GM23338 (cell line): ENCODE results near the gene ZNF165. TPM values are rescaled to one million over a fixed set of nuclear protein-coding genes. Genes with fewer than 3 reads are reported as not detected.
"Not testable (repeated sequence)": the region's sequence is repeated elsewhere in the genome, so short reads cannot be mapped to it uniquely, and the experiment has no call there.

Experiments used
- ATAC-seq: fragments of 200-7000 bp; cut with Tn5 transposase; 3 replicates; pipeline ENCODE4 v1.9.1; 2020
- DNase-seq: peaks from one replicate; pipeline ENCODE4 v3.0.0-alpha.2; 2015; ENCODE audit warnings: low spot score
- H2AFZ ChIP-seq: fragments of 200-600 bp; sonication (generic); 2 replicates; pipeline ENCODE4 v1.8.0; 2016; ENCODE audit warnings: antibody characterized with exemption, mild to moderate bottlenecking, moderate library complexity
- H3F3A ChIP-seq: fragments of 200-600 bp; sonication (generic); replicated peaks from 2 replicates; pipeline ENCODE4 v1.8.0; 2017; ENCODE audit warnings: antibody characterized with exemption, mixed run types, low read depth
- H3K27ac ChIP-seq: fragments of 200-600 bp; sonication (generic); 2 replicates; pipeline ENCODE4 v1.6.1; 2016; ENCODE audit warnings: low read depth
- H3K27me3 ChIP-seq: fragments of 200-600 bp; sonication (generic); 2 replicates; pipeline ENCODE4 v1.8.0; 2016; ENCODE audit warnings: mild to moderate bottlenecking, mixed run types, moderate library complexity; ENCODE audit not compliant: insufficient read depth
- H3K36me3 ChIP-seq: fragments of 200-600 bp; sonication (generic); 2 replicates; pipeline ENCODE4 v1.8.0; 2016; ENCODE audit warnings: mild to moderate bottlenecking; ENCODE audit not compliant: insufficient read depth
- H3K4me1 ChIP-seq: fragments of 200-600 bp; sonication (generic); 2 replicates; pipeline ENCODE4 v1.8.0; 2016; ENCODE audit warnings: mild to moderate bottlenecking, moderate library complexity; ENCODE audit not compliant: insufficient read depth
- H3K4me2 ChIP-seq: fragments of 200-600 bp; sonication (generic); 2 replicates; pipeline ENCODE4 v1.7.1; 2017; ENCODE audit warnings: mixed run types
- H3K4me3 ChIP-seq: fragments of 200-600 bp; sonication (generic); 2 replicates; pipeline ENCODE4 v1.6.1; 2016; ENCODE audit warnings: mixed run types
- H3K79me2 ChIP-seq: fragments of 200-600 bp; sonication (generic); replicated peaks from 2 replicates; pipeline ENCODE4 v1.8.0; 2017; ENCODE audit warnings: mild to moderate bottlenecking; ENCODE audit not compliant: insufficient read depth
- H3K9me2 ChIP-seq: fragments of 200-600 bp; sonication (generic); 2 replicates; pipeline ENCODE4 v1.8.0; 2017; ENCODE audit not compliant: insufficient read depth
- H4K20me1 ChIP-seq: fragments of 200-600 bp; sonication (generic); replicated peaks from 2 replicates; pipeline ENCODE4 v1.8.0; 2017; ENCODE audit warnings: mild to moderate bottlenecking; ENCODE audit not compliant: insufficient read depth
- H3K27ac Mint-ChIP-seq: 2 replicates; pipeline ENCODE4 v1.8.0; 2020; ENCODE audit warnings: inconsistent platforms, mild to moderate bottlenecking, moderate library complexity, mixed read lengths
- H3K27me3 Mint-ChIP-seq: 3 replicates; pipeline ENCODE4 v1.8.0; 2022; ENCODE audit warnings: low read depth, mild to moderate bottlenecking, moderate library complexity, mixed read lengths, inconsistent platforms; ENCODE audit not compliant: insufficient read depth, poor library complexity
- H3K36me3 Mint-ChIP-seq: 3 replicates; pipeline ENCODE4 v1.8.0; 2021; ENCODE audit warnings: low read depth, mild to moderate bottlenecking, inconsistent platforms, moderate library complexity, mixed read lengths
- H3K4me1 Mint-ChIP-seq: 3 replicates; pipeline ENCODE4 v1.8.0; 2020; ENCODE audit warnings: mild to moderate bottlenecking, inconsistent platforms, mixed read lengths
- H3K4me3 Mint-ChIP-seq: 3 replicates; pipeline ENCODE4 v1.8.0; 2021; ENCODE audit warnings: moderate library complexity, mild to moderate bottlenecking, inconsistent platforms, mixed read lengths
- H3K9me3 Mint-ChIP-seq: 3 replicates; pipeline ENCODE4 v1.8.0; 2020; ENCODE audit warnings: moderate library complexity, mild to moderate bottlenecking, inconsistent platforms, mixed read lengths
- ETS1 ChIP-seq: IDR thresholded peaks from 2 replicates; pipeline ENCODE4 v1.6.1; 2016; ENCODE audit warnings: antibody characterized with exemption
- NANOG ChIP-seq: IDR thresholded peaks from 2 replicates; pipeline ENCODE4 v1.6.1; 2016; ENCODE audit warnings: antibody characterized with exemption, borderline replicate concordance
- POLR2AphosphoS5 ChIP-seq: IDR thresholded peaks from 2 replicates; pipeline ENCODE4 v1.6.1; 2016; ENCODE audit warnings: antibody characterized with exemption, low read depth
- polyA plus RNA-seq: library from polyadenylated mRNA; unstranded; fragments of >200 nt; fragmentation: Nextera tagmentation; extraction: Ambion mirVana; gene quantifications from 2 replicates; pipeline ENCODE4 v1.2.1, GENCODE V29; 2016
- total RNA-seq: library from RNA; depleted of rRNA; stranded (reverse); fragments of >200 nt; shearing (Covaris generic); gene quantifications from 2 replicates; pipeline ENCODE4 v1.2.3, GENCODE V29; 2014
- TF ChIP-seq, protein P1 (sequence below), 2 experiments: fragments of 200-600 bp in 1 of 2; sonication (generic) in 1 of 2; conservative IDR thresholded peaks; 2 replicates each; pipeline versions ENCODE4 v1.5.1 to v1.6.1; 2016 to 2017; ENCODE audit warnings: antibody characterized with exemption in 2 of 2, low read depth in 2 of 2, mild to moderate bottlenecking in 2 of 2, moderate library complexity in 1 of 2

The ZNF165 gene
- total and polyA plus RNA-seq, 2 experiments from 2014 or later: 5.5 to 8.9 TPM

- H3K4me2 ChIP-seq, DNase-seq, H3K27ac Mint-ChIP-seq, H3K27ac ChIP-seq, H3K36me3 ChIP-seq, H3F3A ChIP-seq, H3K79me2 ChIP-seq, H3K4me1 ChIP-seq, H3K9me2 ChIP-seq, H3K4me1 Mint-ChIP-seq, ATAC-seq, H3K4me3 ChIP-seq, H3K4me3 Mint-ChIP-seq, H2AFZ ChIP-seq, H4K20me1 ChIP-seq, H3K36me3 Mint-ChIP-seq: not testable (repeated sequence)
- H3K9me3 Mint-ChIP-seq: peaks cover 16% of the 10 kb centered on the region; the same call in 2 of the 3 replicates
- H3K27me3 ChIP-seq: peaks cover 16% of the 10 kb centered on the region; the same call in 1 of the 2 replicates
- H3K27me3 Mint-ChIP-seq: peaks cover 13% of the 10 kb centered on the region
Observed at GRCh38 chr6:28102222-28102621, 21.9 kb downstream of the ZNF165 start.

DNA sequence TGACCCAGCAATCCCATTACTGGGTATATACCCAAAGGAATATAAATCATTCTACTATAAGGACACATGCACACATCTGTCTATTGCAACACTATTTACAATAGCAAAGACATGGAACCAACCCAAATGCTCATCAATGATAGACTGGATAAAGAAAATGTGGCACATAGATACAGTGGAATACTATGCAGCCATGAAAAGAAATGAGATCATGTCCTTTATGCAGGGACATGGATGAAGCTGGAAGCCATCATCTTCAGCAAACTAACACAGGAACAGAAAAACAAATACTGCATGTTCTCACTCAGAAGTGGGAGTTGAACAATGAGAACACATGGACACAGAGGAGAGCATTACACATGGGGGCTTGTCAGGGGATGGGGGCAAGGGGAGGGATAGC, 22.3 kb downstream of the ZNF165 start:
- H3K27ac ChIP-seq, H3K36me3 ChIP-seq, H3K79me2 ChIP-seq, H3K4me3 Mint-ChIP-seq, H3K4me1 ChIP-seq, H4K20me1 ChIP-seq, H3K27ac Mint-ChIP-seq, ATAC-seq, H3K4me1 Mint-ChIP-seq, H3K4me3 ChIP-seq, H3K4me2 ChIP-seq, H3K36me3 Mint-ChIP-seq, H2AFZ ChIP-seq, DNase-seq, H3K9me2 ChIP-seq, H3F3A ChIP-seq: not testable (repeated sequence)
- Mint-ChIP-seq H3K9me3 (peaks cover 11% of the 10 kb centered on the region; the same call in 2 of the 3 replicates), H3K27me3 (peaks cover 13% of the 10 kb centered on the region)
- peaks cover 16% of the 10 kb centered on the region; the same call in 1 of the 2 replicates for H3K27me3 ChIP-seq

DNA sequence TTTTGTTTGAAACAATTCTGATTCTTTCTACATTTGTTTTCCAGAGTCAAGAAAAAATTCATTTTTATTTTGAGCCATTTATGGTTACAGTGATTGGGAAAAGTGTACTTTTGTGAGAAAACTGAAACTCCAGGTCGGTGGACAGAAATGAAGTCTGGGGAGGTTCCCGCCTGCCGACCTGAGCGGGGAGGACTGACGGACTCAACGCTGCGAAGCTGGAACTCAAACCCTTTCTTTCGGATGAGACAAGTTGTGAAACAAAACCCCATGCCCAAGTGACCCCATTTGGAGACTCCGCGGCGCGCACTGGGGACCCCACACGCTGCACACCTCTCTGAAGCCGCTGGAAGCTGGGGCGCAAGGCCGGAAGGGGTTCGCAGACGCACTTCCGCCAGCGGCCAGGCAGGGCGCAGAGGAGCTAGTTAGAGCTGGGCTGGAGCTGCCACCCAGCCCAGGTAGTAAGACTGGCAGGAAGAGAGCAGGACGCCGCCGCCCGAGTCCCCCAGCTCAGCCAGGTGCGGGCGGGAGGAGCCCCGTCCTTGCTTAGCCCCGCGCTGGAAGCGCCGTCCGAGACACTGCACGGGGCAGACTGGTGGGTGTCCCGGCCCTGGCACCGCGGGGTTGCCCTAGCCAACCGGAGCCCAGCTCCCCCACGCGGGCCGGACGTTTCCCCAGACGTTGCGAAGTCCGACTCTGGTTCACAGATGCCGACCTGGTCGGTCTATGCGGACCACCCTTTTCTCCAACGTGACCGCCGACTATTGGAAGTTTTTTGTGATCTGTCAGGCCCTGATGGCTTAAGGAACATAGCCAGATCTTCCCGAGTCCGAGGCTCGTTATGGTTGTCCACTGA, 24.2 kb downstream of the ZNF165 start:
- Histone ChIP-seq H3F3A (no peaks in the 10 kb centered on the region), H3K27ac (no peak overlapping the region), H4K20me1 (no peaks in the 10 kb centered on the region), H3K4me2 (peak overlapping the region; percentile 94), H3K79me2 (no peaks in the 10 kb centered on the region), H3K9me2 (no peaks in the 10 kb centered on the region), H3K36me3 (no peaks in the 10 kb centered on the region), H3K4me3 (peak overlapping the region; percentile 89), H2AFZ (peak overlapping the region; percentile 98), H3K27me3 (peaks cover 19% of the 10 kb centered on the region; the same call in 1 of the 2 replicates), H3K4me1 (no peaks in the 10 kb centered on the region)
- Mint-ChIP-seq H3K36me3 (no peaks in the 10 kb centered on the region), H3K4me3 (peak overlapping the region; percentile 76), H3K27ac (peak overlapping the region; percentile 84), H3K27me3 (peaks cover 11% of the 10 kb centered on the region), H3K9me3 (no peaks in the 10 kb centered on the region; the same call in 1 of the 3 replicates), H3K4me1 (no peaks in the 10 kb centered on the region)
- peak; percentile 81 for TF ChIP-seq POLR2AphosphoS5
- TF ChIP-seq, protein P1, sequence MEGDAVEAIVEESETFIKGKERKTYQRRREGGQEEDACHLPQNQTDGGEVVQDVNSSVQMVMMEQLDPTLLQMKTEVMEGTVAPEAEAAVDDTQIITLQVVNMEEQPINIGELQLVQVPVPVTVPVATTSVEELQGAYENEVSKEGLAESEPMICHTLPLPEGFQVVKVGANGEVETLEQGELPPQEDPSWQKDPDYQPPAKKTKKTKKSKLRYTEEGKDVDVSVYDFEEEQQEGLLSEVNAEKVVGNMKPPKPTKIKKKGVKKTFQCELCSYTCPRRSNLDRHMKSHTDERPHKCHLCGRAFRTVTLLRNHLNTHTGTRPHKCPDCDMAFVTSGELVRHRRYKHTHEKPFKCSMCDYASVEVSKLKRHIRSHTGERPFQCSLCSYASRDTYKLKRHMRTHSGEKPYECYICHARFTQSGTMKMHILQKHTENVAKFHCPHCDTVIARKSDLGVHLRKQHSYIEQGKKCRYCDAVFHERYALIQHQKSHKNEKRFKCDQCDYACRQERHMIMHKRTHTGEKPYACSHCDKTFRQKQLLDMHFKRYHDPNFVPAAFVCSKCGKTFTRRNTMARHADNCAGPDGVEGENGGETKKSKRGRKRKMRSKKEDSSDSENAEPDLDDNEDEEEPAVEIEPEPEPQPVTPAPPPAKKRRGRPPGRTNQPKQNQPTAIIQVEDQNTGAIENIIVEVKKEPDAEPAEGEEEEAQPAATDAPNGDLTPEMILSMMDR (conservative IDR thresholded peaks at IDR 0.05; ENCODE audit: low read depth in 2 of 2): peak; percentile 36 to 48
- peak; percentile 53 for TF ChIP-seq ETS1
- no peak for TF ChIP-seq NANOG
- peak; percentile 95 for DNase-seq
- peak; percentile 99 for ATAC-seq
